ENCODE data around the gene CREB5.

GRCh38 chr7:28480595-28480994 is 68.3 kb downstream of the CREB5 start:
- no peak for TF ChIP-seq OSR1 (CRISPR knock-in tag; IDR thresholded peaks at IDR 0.05)
- no peak for TF ChIP-seq TSHZ2 (CRISPR knock-in tag; IDR thresholded peaks at IDR 0.05)
- TF ChIP-seq PPARA (CRISPR knock-in tag; IDR thresholded peaks at IDR 0.05; ENCODE audit: borderline replicate concordance), result no peak
- TF ChIP-seq ARNTL (CRISPR knock-in tag; IDR thresholded peaks at IDR 0.05; ENCODE audit: borderline replicate concordance, low read depth), result no peak

Data from SK-N-SH treated with all-trans-retinoic acid at 6 μM for 48 hours (cell line).